Stimulated activated CD4-positive, alpha-beta T cell treated with anti-CD3 and anti-CD28 coated beads, Interleukin-15, amount 100 ng/mL, for 48 hours (primary cell): Measurements from ENCODE around the gene ENTR1.

Source experiments
- DNase-seq, 2 donors: peaks; one replicate each; pipeline ENCODE4 v3.0.0-alpha.2; 2020; ENCODE audit warnings: low read depth in 2 of 2

The ENTR1 gene

DNA sequence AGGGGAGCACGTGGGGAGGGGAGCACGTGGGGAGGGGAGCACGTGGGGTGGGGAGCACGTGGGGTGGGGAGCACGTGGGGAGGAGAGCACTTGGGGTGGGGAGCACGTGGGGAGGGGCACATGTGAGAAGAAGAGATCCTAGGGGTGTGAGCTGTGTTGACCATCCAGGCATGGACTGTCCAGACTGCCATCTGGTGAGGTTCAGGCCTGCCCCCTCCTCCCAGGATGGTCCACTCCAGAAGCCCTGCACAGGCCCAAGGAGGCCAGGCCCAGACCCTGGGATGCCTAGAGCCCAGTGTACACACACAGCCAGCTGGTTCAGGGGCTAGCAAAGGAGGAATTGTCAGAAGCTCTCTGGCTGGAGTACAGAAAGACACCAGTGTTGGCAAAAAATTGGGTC lies 12.8 kb downstream of the ENTR1 start:
- no peak for DNase-seq

DNA sequence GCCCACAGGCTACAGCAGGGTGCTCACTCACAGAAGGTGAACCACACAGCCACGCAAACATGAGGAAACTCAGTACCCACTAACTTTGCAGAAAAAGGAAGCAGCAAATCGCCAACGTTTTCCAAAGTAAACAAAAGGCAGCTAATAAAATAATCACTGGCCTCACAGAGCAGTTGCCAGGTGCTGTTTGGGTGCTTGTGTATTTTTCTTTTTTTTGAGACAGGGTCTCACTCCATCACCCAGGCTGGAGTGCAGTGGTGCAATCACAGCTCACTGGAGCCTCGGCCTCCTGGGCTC lies 14.2 kb downstream of the ENTR1 start:
- DNase-seq: no peak

DNA sequence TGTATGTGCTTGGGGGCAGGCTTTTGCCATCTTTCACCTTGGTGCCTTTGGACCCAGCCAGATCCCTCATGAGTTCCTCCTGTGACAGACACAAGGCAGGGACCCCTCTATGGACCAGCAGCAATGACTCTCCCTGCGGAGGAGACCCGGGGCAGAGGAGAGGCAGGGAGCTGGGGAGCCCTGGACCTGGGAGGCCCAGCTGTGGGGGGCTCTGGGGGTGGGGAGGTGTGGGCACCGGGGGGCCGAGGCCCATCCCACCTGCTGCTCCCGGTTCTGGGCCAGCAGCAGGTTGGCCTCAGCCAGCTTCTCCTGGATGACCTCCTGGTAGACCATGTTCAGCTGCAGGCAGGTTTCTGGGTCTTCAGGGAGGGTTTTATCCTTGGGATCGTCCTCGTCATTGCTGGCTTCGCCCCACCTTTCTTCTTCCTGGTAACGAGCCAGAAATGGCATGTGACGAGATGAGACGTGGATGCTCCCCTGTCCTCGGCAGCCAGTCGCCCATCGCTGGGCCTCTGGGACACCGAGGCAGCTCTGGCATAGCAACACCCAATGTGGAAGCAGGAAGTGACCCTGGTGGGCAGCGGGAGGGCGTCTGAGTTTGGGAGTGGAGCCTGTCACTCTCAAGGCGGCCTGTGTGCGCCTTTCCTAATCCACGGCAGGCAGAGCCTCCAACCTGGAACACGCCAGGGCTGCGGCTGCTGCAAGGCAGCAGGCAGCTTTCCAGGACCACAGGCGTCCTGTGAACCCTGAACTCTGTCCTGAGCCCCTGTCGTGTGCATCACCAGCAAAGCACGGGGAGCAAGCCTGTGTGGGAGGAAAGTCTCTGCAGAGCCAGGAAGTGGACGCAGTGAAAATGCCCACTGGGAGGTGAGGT lies 14.8 kb downstream of the ENTR1 start:
- no peak for DNase-seq

DNA sequence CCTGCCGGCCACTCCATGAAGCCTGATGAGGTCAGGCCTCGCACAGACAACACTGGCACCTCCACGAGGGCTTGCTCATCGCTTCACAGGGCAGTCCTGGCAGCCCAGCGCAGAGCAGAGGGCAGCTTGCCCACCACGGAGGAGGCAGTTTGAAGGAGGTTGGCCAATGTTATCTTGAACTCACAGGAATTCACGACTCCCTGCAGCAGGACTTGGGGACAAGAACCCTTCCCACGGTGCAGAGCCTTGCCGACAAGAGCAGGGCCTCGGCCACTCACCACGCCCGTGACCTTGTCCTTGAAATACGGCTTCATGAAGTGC lies 15.4 kb downstream of the ENTR1 start:
- no peak for DNase-seq

DNA sequence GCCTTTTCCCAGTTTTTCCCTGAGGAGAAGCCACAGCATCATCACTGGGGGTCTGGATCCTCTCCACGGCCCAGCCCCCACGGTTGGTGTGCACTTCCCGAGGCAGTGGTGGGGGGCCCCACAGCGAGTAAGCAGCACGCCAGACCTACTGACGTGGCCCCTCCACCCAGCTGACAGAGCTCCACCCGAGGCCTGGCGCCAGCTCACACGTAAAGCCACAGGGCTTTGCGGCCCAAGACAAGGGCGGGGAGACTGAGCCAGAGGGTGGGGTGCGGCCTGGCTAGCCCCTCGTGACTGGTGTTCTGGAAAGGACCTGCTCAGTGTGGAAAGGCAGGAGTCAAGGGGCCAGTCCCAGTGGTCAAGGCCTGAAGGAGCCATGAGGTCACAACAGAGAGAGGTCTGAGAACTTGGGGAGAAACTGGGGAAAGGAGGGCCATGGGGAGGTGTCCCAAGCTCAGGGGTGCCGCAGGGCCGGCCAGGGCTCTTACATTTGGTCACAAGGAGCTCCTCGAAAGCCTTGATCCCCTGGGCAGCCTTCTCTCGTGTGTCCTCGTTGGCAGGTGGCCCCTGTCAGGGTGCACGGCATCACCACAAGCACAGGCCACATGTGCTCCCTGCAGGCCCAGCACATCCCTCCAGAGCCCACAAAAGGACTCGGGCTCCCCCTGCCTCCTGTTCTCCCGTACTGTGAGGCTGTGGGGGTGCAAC lies 15.9 kb downstream of the ENTR1 start:
- DNase-seq: no peak

DNA sequence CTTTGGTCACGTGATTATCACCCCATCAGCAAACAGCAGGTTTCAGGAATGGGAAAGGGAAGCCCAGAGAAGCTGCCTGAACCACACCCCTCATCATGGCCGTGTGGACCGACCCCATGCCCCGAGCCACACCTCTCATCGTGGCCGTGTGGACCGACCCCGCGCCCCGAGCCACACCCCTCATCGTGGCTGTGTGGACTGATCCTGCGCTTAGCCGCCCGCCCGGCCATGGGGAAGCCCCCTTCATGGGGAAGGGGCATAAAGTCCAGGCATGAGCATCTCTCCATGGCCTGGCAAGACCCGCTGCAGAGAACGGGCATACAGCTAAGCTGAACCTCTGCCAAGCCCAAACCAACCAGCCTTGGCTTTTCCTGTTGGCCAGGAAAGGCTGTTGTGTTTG lies 16.9 kb downstream of the ENTR1 start:
- DNase-seq: no peak

DNA sequence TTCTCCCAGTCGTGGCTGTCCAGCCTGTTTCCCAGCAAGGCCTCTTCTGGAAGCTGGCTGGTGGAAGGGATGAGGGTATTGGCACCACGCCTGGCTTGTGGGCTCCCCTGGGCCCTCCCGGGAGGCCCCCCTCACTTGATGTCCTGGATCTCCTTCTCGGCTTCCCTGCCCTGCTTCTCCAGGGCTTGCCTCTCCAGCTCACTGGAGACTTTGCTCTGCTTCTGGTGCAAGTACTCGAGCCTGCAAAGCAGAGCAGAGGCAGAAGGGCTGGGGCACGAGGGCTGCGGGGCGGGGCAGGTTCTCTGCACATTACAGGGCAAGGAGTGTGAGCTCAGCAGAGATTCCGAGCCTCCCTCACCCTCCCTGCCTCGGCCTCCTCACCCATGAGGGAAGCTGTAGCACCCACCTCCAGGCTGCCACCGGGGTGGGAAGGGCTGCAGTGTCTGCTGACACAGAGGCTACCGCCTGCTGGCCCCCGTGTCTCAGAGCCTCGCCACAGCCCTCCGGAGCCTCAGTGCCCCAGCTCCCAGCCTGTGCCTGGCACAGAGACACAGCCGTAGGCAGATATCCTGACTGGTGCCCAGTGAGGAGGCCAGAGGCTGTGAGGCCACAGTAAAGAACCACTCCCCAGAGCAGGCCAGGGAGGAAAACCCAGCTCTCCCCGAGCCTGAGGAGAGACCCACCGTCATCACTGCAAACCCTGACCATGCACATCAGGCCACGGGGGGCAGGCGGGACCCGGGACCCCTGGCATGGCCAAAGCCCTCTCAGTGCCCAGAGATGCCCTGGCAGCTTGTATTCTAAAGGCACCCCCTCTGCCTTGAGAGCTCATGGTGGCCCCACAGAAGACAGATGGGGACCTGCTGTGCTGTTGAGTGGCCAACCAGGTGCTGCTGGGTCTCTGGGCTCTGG lies 17.6 kb downstream of the ENTR1 start:
- DNase-seq: no peak

DNA sequence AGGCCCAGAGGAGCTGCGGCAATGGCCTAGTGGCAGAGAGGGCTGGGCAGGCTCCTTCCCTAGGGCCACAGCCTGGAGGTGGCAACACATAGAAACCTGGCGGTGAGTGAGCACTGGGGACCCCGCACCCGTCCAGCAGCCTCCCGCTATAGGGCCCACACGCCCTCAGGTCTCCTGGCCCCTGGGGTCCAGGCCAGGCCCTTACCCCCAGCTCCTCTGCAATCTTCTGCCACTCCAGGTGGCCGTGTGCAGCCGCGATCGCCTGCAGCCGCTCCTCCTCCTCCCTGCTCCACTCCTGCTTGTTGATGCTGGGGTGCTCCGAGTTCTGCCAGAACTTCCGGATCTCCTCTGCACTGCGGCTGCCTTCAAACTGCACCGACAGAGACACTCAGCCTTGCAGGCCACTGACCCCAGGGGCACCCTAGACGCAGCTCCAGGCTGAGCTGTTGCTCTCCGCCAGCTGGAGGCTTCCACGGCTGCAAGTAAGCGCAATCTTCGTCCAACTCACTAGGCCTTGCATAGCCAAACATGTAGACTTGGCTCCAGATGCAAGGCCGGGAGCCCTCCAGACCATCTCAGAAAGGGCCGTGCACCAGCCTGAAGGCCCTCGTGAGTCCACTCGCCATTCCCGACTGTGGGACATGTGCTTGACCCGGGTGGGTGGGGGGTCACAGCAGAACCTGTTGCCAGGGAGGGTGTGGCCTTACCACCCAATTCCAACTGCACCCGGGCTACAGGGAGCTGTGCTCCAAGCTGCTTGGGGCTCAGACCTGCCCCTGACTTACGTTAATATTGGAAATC lies 18.5 kb downstream of the ENTR1 start:
- DNase-seq: no peak

DNA sequence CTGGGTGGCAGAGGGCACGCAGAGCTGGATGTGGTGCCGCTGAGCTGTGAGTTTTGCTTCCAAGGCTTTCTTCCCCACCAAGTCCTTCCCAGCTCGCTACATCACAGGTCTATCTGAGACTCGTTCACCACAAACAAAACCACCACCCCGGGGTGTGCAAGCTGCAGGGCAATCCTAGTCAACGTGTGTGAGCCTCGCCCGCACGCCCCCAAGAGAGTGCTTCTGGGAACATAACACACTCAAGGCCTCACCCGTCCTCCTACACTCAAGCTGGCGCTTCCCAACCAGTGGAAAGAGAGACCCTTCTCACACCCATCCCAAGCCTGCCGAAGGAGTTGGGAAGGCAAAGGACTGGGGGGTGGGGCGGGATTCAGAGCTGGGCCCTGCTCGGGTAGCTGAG lies 21.0 kb downstream of the ENTR1 start:
- no peak for DNase-seq

DNA sequence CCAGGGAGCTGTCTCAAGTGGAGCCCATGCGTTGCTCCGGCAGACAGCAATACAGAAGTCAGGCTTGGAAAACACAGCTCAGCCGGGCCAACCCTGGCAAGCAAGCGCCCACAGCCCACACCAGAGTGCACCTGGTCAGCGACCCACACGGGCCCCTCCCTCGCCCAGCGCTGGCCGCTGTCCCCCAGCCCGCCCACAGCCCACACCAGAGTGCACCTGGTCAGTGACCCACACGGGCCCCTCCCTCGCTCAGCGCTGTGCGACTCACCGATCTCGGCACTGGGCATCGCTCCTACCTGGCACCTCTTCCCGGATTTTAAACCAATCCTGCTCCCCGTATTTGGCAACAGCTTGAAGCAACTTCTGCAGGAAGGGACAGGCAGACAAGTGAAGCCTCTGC lies 23.2 kb downstream of the ENTR1 start:
- no peak for DNase-seq

DNA sequence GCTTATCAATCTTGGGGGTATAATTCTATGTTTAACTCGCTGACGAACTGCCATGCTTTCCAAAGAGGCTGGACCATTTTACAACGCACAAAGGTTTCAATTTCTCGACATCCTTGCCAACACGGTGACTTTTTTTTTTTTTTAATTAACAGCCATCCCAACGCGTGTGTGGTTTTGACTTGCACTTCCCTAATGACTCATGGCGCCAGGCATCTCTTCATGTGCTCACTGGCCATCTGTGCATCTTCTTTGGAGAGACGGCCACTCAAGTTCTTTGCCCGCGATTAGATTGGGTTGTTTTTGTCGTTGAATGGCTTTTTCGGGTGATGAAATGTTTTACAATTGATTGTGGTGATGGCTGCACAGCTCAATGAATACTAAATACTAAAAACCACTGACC lies 24.4 kb downstream of the ENTR1 start:
- DNase-seq: no peak

DNA sequence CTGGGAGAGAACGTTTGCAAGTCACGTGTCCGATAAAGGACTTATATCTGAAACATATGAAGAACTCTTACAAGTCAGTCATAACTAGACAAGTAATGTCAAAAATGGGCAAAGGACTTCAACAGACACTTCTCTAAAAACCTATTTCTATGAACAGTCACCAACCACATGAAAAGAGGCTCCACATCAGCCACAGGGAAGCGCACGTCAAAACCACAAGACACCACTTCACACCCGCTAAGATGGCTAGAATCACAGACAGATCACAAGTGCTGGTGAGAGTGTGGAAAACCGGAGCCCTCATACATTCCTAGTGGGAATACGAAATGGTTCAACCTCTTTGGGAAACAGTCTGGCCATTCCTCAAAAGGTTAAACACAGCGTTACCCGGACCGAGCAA lies 25.4 kb downstream of the ENTR1 start:
- no peak for DNase-seq

DNA sequence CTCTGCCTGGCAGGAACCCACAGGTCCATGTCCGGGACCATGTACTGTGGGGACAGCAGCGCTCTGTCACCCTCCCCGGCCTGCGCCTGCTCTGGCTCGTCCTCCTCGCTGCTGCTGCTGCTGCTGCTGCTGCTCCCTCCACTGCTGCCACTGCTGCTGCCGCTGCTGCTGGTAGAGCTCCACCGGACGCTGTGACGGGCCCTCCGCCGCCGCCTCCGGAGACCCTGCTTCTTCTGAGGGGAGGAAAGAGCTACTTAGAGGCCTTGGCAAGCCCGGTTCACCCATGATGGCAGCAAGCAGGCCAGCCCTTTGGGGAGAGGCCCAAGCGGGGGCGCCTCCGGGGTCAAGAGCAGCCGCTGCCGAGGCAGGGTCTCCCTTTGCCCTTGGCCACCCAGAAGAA lies 27.0 kb downstream of the ENTR1 start:
- DNase-seq: no peak

DNA sequence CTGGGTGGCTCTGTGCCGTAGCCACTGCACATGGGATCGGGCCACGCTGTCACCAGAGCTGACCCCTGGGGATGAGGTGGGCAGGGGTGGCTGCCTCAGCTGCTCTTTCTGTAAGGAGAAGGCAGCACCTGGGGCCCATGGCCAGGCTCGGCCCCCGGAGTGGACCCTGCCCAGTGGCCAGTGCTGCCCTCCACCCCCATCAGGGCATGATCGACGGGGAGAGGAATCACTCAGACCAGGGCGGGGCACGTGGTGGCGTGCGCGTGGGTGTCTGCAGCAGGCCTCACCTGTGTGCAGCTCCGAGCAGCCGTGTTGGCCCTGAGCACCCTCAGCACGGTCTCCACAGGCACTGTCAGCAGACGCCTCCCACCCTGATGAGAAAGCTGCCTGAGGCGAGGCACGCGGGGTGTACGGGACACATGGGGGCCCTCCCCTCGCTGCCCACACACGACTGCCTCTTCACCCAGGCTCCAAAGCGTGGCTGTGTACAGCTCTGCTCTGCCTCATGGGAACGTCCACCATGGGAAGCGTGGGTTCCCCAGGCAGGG lies 28.4 kb downstream of the ENTR1 start:
- DNase-seq: no peak

DNA sequence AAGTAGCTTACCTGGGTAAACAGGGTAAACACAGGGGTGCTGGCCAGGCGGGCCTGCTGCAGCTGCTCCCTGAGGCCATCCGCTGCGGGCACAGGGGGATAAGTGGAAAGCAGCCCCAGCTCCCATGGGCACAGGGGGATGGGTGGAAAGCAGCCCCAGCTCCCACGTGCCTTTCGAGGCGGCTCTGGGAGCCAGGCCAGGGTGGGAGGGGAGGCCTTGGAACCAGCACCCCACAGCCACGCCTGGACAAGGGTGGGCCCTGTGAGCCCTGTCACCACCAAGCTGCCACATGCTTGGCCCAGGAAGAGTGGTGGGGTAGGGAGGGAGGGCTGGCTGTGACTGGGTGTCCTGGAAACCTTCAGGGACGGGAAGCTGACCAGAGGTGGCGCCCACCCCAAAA lies 29.1 kb downstream of the ENTR1 start:
- DNase-seq: no peak

DNA sequence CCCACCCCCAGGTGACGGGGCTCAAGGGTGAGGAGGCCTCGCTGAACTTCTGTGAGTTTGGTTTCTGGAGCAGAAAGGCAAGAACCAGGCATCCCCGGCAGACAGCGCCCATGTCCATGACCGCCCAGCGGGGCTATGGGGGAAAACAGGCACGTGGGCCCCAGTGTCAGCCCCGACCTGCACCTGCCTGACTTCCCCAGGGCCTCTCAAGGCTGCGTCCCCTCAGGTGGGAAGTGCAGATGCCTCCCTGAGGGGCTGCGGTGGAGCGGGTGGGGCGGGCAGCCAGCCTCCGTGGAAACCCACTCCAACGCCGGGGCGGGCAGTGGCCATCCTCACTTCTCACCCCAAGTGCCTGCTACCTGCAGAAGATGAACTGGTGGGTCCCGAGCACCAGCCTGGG lies 30.0 kb downstream of the ENTR1 start:
- DNase-seq: no peak

DNA sequence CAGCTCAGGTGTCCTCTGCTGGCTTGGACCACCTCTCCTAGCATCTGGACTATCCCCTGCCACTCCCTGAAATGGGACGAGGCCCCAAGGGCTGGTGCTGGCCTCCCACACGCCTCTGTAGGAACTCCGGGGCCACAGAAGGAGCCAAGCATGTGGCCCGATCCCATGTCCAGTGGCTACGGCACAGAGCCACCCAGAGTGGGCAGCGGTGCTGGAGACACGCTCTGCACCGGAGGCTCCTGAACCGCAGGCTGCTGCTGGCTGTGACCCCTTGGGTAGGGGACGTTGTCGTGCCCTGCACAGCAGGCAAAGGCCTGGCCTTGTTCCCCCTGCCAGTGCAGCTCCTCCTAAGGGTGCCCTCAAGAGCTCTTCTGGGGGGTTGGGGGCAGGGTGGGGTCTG lies 30.5 kb downstream of the ENTR1 start:
- DNase-seq: no peak

DNA sequence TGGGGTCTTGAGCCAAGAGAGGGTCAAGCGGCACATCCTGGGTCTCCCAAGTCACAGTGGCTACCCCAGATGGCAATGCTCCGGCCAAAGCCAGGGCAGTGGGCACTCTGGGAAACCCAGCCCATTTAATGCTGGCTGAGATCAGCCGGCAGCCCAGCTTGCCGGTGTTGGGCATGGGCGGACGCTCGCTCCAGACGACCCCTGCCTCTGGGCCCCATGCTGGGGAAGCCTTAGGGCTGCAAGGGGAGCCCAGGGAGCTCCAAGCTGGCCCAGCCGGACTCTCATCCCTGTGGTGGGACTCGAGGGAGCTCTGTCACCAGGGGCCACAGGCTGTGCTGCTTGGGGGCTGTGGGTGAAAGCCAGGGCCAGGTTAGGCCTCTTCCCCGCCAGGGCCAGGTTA lies 31.0 kb downstream of the ENTR1 start:
- no peak for DNase-seq

DNA sequence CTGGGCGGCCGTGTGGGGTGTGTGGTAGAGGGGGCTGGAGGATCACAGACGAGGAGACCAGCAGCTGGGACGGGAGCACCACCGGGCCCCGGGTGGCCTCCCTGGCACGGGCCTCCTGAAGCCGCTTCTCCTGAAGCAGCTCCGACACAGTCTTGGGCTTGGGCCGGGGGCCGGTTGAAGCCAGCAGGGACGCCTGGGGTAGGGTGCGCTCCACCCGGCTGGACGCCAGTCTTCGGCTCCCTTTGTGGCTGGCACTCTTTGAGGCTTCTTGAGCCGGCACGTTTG lies 31.5 kb downstream of the ENTR1 start:
- DNase-seq: no peak

DNA sequence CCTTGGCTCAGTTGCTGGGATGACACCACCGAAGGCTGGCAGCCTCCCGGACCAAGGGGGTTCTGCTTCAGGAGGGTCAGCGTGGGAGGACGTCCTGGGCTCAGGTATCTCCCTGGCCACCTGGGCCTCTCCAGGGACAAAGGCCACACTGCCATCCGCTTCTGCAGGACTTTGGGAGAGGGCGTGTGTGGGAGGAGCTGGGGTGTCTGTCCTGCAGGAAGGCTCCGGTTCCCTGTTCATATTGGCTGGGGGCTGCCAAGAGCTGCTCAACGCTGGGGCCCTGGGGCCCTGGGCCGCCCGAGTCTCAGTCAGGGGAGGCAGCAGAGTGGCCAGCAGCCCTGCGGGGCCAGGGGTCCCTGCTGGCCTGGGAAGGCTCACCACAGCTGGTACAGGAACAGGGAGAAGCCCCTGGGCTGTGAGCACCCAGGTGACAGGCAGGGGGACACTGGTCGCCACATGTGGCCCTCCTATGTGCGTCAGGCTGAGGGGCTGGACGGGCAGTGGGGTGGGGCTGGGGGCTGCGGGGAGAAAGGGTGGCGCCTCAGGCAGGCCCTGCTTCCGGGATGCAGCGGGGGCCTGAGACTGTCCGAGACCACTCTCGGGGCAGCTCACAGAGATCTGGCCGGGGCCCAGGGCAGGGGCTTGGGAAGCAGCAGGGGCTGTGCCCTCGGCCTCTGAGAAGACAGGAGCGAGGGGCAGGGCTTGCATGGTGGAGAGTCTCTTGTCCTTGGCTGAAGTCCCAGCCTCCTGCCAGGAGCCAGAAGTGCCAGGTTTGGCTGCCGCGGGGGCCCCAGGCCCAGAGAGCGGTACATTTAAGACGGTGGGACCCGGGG lies 32.0 kb downstream of the ENTR1 start:
- DNase-seq: no peak
